PC-9 (cell line): ENCODE measurements around the gene PAPSS2.

Source experiments
- EZH2 ChIP-seq: fragments of 200-600 bp; sonication (generic); IDR thresholded peaks from 2 replicates; pipeline ENCODE4 v1.8.0; 2017; ENCODE audit warnings: antibody characterized with exemption, low read depth
- TF ChIP-seq, protein P1 (sequence below): fragments of 200-600 bp; sonication (generic); conservative IDR thresholded peaks from 2 replicates; pipeline ENCODE4 v1.6.1; 2017; ENCODE audit warnings: mixed run types, antibody characterized with exemption, mild to moderate bottlenecking, moderate library complexity

DNA sequence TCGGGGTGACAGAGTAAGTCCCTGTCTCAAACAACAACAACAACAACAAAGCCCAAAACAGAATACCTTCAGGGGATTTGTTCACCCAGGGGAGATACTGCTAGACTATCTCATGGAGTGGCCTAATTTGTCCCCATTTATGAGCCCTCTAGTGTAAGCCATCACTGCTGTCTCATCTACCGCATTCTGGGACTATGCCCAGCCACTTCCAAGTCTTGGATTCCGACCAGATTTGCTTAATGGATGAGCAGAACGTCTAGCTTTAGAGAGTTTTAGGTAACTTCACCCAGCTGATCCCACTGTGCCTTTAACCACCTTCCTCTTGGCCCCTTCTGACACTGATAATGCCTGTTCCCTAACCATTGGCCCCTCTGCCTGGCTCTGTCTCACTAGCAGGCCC lies 47.1 kb downstream of the PAPSS2 start:
- TF ChIP-seq, protein P1, sequence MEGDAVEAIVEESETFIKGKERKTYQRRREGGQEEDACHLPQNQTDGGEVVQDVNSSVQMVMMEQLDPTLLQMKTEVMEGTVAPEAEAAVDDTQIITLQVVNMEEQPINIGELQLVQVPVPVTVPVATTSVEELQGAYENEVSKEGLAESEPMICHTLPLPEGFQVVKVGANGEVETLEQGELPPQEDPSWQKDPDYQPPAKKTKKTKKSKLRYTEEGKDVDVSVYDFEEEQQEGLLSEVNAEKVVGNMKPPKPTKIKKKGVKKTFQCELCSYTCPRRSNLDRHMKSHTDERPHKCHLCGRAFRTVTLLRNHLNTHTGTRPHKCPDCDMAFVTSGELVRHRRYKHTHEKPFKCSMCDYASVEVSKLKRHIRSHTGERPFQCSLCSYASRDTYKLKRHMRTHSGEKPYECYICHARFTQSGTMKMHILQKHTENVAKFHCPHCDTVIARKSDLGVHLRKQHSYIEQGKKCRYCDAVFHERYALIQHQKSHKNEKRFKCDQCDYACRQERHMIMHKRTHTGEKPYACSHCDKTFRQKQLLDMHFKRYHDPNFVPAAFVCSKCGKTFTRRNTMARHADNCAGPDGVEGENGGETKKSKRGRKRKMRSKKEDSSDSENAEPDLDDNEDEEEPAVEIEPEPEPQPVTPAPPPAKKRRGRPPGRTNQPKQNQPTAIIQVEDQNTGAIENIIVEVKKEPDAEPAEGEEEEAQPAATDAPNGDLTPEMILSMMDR = no peak
- TF ChIP-seq EZH2 = no peak
